Measurements from ENCODE around the gene SOX9.
A peak's percentile ranks its signal among the peaks of the same experiment; 100 is the strongest.

SOX9 gene

DNA sequence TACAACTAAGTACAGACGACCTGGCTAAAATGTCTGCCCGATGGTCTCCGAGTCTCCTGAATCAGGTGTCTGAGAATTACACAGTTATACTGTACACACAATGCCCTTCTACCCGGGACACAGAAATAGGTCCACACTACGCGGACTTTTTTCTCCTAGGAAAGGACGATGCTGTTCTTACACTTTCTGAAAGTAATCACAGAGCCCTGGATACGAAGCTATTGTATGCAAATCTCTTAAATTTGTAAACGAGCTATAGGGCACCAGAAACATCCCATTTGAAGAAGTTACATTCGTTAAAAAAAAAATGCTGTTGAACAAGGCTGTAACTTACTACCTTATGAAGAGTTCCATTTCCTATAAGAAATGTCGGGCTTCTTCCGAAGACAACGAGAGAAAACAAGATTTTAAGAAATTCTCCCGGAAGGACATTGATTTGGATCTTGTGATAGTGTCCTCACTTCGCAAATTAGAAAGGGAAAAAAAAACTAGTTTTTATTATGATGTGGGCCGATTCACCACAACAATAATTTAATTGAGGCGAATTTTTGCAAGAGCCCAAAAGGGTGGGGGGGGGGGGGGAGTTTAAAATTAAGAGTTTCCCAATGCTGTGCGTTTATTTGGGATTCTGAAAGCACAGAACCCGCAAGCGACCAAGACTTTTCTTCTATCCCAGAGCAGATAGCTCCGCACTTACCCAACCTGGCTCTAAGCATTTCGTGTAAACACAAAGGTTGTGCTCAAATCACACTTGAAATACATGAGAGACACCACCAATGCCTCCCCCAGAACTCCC lies 1.5 kb upstream of the SOX9 start:
- Mint-ChIP-seq H3K27ac (no peak overlapping the region), H3K36me3 (peaks cover 3% of the 10 kb centered on the region), H3K4me1 (peaks cover 12% of the 10 kb centered on the region), H3K9me3 (no peaks in the 10 kb centered on the region), H3K27me3 (peaks cover 49% of the 10 kb centered on the region), H3K4me3 (no peak overlapping the region)

DNA sequence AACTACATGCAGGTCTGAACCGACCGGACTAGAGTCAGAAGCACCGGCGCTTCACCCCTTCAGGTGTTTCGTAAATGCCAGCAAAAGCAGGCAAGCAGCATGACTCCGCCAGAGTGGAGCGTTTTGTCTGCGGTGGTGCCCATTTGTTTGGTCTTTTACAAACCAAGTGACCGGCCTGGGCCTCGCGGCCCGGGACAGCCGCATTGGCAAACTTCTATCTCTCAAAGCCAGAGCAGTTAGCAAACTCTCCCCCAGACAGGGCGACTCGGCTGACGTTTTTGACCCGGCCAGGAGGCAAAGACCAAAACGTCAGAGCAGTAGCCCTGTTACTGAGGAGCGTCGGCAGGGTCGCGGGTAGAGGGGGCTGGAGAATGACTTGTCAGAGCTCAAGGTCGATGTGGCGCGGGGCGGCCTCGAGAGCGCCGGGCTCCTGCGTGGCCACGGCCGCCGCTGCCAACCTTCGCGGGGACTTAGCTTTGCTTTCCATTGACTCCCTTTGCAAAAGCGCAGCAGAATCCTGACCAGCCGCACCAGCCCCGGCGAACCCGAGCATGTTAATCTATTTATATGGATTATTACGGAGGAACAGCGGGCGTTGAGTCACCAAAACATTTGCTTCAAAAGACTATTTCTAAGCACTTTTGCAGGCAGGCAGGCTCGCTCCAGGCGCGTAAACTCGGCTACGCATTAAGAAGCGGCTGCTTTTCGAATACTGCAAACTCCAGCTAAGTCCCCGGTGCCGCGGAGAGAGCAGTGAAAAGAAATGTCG lies 763 bp upstream of the SOX9 start:
- H3K4me1 Mint-ChIP-seq, result peaks cover 13% of the 10 kb centered on the region
- H3K4me3 Mint-ChIP-seq, result peak overlapping the region; percentile 30
- H3K9me3 Mint-ChIP-seq, result no peaks in the 10 kb centered on the region

GRCh38 chr17:72121164-72122009 lies 567 bp downstream of the SOX9 start:
- H3K27me3 Mint-ChIP-seq, result peaks cover 41% of the 10 kb centered on the region
- H3K4me1 Mint-ChIP-seq, result peaks cover 10% of the 10 kb centered on the region
- no peak overlapping the region for H3K4me3 Mint-ChIP-seq
- H3K27ac Mint-ChIP-seq, result no peak overlapping the region
- no peaks in the 10 kb centered on the region for H3K9me3 Mint-ChIP-seq
- H3K36me3 Mint-ChIP-seq, result peaks cover 3% of the 10 kb centered on the region

More for the DNA sequence above, 763 bp upstream of the SOX9 start:
- no peak overlapping the region for H3K27ac Mint-ChIP-seq
- H3K36me3 Mint-ChIP-seq, result peaks cover 3% of the 10 kb centered on the region
- H3K27me3 Mint-ChIP-seq, result peaks cover 50% of the 10 kb centered on the region

- H3K4me3 Mint-ChIP-seq, result no peak overlapping the region
- H3K27me3 Mint-ChIP-seq, result peaks cover 36% of the 10 kb centered on the region
- no peak overlapping the region for H3K27ac Mint-ChIP-seq
- H3K9me3 Mint-ChIP-seq, result no peaks in the 10 kb centered on the region
- peaks cover 3% of the 10 kb centered on the region for H3K36me3 Mint-ChIP-seq
- H3K4me1 Mint-ChIP-seq, result peaks cover 10% of the 10 kb centered on the region
Measured at GRCh38 chr17:72122010-72122764, 1.4 kb downstream of the SOX9 start.

DNA sequence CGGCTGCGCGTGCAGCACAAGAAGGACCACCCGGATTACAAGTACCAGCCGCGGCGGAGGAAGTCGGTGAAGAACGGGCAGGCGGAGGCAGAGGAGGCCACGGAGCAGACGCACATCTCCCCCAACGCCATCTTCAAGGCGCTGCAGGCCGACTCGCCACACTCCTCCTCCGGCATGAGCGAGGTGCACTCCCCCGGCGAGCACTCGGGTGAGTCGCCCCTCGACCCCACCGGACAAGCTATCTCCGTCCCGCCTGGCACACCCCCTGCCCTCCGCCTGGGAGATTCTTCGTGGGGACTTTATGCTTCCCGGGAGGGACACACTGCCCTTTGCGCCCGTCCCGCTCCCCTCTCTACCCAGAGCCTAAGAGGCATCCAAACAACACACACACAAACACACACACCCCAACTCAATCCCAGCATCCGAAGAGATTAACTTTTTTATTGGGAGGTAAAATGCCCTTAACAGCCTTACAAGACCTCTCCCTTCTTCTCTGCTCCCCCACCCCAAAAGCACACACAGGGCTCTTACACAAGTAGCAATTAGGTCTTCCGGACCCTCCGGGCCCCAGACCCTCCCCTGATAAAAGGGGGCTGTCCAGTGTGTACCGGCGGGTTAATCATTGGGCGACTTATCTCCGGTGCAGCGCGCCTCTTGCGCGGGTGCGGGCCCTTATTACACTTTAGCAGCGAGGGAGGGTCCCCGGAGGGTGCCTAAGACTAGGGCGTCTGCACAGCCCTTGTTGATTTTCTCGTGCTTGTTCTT lies 2.1 kb downstream of the SOX9 start:
- Mint-ChIP-seq H3K9me3 (no peaks in the 10 kb centered on the region), H3K36me3 (peaks cover 3% of the 10 kb centered on the region), H3K27ac (no peak overlapping the region), H3K4me3 (peak overlapping the region; percentile 26), H3K27me3 (peaks cover 38% of the 10 kb centered on the region), H3K4me1 (peaks cover 10% of the 10 kb centered on the region)

- Mint-ChIP-seq H3K36me3 (peaks cover 2% of the 10 kb centered on the region), H3K9me3 (no peaks in the 10 kb centered on the region), H3K27me3 (peaks cover 34% of the 10 kb centered on the region), H3K4me1 (peaks cover 10% of the 10 kb centered on the region), H3K27ac (no peak overlapping the region), H3K4me3 (no peak overlapping the region)
Measured at GRCh38 chr17:72123530-72124437, 3.0 kb downstream of the SOX9 start.

DNA sequence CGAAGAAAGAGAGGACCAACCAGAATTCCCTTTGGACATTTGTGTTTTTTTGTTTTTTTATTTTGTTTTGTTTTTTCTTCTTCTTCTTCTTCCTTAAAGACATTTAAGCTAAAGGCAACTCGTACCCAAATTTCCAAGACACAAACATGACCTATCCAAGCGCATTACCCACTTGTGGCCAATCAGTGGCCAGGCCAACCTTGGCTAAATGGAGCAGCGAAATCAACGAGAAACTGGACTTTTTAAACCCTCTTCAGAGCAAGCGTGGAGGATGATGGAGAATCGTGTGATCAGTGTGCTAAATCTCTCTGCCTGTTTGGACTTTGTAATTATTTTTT lies 3.6 kb downstream of the SOX9 start:
- no peak overlapping the region for H3K27ac Mint-ChIP-seq
- peaks cover 28% of the 10 kb centered on the region for H3K27me3 Mint-ChIP-seq
- peaks cover 2% of the 10 kb centered on the region for H3K36me3 Mint-ChIP-seq
- no peaks in the 10 kb centered on the region for H3K9me3 Mint-ChIP-seq
- peaks cover 10% of the 10 kb centered on the region for H3K4me1 Mint-ChIP-seq
- no peak overlapping the region for H3K4me3 Mint-ChIP-seq

- Mint-ChIP-seq H3K4me3 (no peak overlapping the region), H3K27me3 (peaks cover 25% of the 10 kb centered on the region), H3K27ac (no peak overlapping the region), H3K9me3 (no peaks in the 10 kb centered on the region), H3K36me3 (peaks cover 2% of the 10 kb centered on the region), H3K4me1 (peaks cover 10% of the 10 kb centered on the region)
Measured at GRCh38 chr17:72125226-72125651, 4.4 kb downstream of the SOX9 start.

- no peak overlapping the region for H3K27ac Mint-ChIP-seq
- no peak overlapping the region for H3K4me3 Mint-ChIP-seq
- no peaks in the 10 kb centered on the region for H3K9me3 Mint-ChIP-seq
- H3K36me3 Mint-ChIP-seq, result peaks cover 2% of the 10 kb centered on the region
- H3K4me1 Mint-ChIP-seq, result peaks cover 10% of the 10 kb centered on the region
- peaks cover 22% of the 10 kb centered on the region for H3K27me3 Mint-ChIP-seq
Measured at GRCh38 chr17:72125742-72126141, 4.9 kb downstream of the SOX9 start.

DNA sequence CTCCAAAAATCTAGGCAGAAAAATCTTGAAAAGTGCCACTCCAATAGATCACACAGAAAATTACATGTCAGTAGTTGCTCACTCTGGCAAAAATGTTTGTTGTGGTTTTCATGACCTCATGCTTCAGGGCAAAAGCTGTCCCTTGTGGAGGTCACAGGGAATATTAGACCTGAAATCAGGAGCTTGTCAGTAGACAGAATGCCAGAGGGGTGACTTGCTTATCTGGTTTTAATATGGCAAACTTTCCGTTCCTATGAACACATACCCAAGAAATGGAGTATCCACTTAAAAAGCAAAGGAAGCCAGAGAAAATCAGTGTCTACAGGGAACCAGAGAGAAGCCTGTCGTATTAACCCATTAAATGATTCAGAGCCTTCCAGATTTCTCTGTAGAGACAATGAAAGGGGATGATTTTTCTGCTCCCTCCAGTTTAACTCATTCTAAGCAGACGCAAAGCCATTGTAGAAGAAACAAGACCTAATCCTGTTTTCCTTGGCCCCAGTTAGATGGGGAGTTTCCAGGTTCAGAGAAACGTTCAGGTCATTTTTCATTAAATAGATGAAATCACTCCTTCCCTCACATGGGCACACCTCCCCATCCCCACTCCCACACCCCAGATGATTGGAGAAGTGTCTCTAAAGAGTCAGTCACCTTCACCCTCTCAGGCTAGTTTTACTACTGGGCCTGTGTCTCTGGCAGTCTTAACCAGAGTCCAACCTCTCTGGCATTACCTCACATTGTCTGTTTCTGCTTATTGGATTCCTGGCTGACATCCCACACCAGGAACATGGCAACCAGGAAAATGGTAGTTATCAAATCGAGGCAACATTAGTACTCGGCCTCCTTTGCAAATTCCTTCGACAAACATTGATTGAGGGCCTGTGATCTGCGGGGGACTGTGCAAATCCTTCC lies 6.0 kb downstream of the SOX9 start:
- H3K4me3 Mint-ChIP-seq, result no peak overlapping the region
- peaks cover 10% of the 10 kb centered on the region for H3K4me1 Mint-ChIP-seq
- no peak overlapping the region for H3K27ac Mint-ChIP-seq
- H3K36me3 Mint-ChIP-seq, result peaks cover 2% of the 10 kb centered on the region
- no peaks in the 10 kb centered on the region for H3K9me3 Mint-ChIP-seq
- H3K27me3 Mint-ChIP-seq, result peaks cover 21% of the 10 kb centered on the region

GRCh38 chr17:72128039-72128438 lies 7.2 kb downstream of the SOX9 start:
- peaks cover 5% of the 10 kb centered on the region for H3K9me3 Mint-ChIP-seq
- no peak overlapping the region for H3K4me3 Mint-ChIP-seq
- H3K27ac Mint-ChIP-seq, result no peak overlapping the region
- H3K4me1 Mint-ChIP-seq, result peaks cover 7% of the 10 kb centered on the region
- H3K27me3 Mint-ChIP-seq, result peaks cover 20% of the 10 kb centered on the region
- peaks cover under 1% of the 10 kb centered on the region for H3K36me3 Mint-ChIP-seq

DNA sequence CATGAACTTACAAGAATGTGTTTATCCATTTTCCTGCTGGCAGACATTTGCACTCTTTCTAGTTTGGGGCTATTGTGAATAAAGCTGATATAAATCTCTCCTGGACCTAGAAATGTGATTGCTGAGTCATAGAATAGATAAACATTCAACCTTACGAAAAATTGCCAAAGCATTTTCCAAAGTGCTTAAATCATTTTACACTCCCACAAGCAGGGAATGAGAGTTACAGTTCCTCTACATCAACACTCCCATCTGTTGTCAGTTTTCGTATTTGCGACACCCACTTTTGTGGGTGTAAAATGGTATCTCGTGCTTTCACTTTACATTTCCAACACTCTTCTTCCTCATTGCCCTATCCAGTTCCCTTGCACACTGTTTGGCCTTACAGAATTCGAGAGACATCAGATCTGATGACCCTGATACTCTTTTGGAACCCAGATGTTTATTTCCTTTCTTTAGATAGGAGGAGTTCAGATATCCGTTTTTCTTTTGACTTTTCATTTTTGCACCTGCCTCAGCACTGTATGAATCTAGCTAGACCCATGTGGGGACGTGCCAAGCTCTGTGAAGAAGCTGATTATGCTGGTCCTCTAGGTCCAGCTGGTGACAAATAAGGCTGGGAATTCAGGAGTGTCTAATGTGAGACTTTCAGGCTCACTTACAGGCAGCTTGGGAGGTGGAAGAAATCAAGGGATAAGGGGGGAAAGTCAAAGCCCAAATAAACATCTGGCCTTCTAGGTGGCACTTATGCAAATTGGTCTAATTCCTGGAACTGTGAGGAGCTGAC lies 14.0 kb downstream of the SOX9 start:
- H3K27me3 Mint-ChIP-seq, result peaks cover 17% of the 10 kb centered on the region
- peaks cover 9% of the 10 kb centered on the region for H3K9me3 Mint-ChIP-seq
- H3K36me3 Mint-ChIP-seq, result no peaks in the 10 kb centered on the region
- H3K4me3 Mint-ChIP-seq, result no peak overlapping the region
- H3K4me1 Mint-ChIP-seq, result no peaks in the 10 kb centered on the region
- H3K27ac Mint-ChIP-seq, result no peak overlapping the region
